Mucosa of descending colon (tissue), 3 donors: ENCODE data around the gene SLC22A7. TPM values are rescaled to one million over a fixed set of nuclear protein-coding genes. Genes with fewer than 3 reads are reported as not detected.

Experiments used
- ATAC-seq: fragments of 200-7000 bp; cut with Tn5 transposase; one replicate; pipeline ENCODE4 v1.9.1; 2020; ENCODE audit warnings: mild to moderate bottlenecking, moderate library complexity
- DNase-seq, 3 donors: peaks; one replicate each; pipeline ENCODE4 v3.0.0-alpha.2; 2020
- H3K36me3 ChIP-seq: fragments of 200-600 bp; one replicate; pipeline ENCODE4 v1.8.0; 2021; ENCODE audit warnings: low read depth, mild to moderate bottlenecking
- H3K4me1 ChIP-seq: fragments of 200-600 bp; one replicate; pipeline ENCODE4 v1.8.0; 2021; ENCODE audit warnings: low read depth, mild to moderate bottlenecking
- H3K4me3 ChIP-seq: fragments of 200-600 bp; one replicate; pipeline ENCODE4 v1.8.0; 2021; ENCODE audit warnings: mild to moderate bottlenecking
- H3K9me3 ChIP-seq: fragments of 200-600 bp; one replicate; pipeline ENCODE4 v1.8.0; 2021; ENCODE audit warnings: mild to moderate bottlenecking
- CTCF ChIP-seq: fragments of 200-600 bp; IDR thresholded peaks from one replicate; pipeline ENCODE4 v1.8.0; 2022; ENCODE audit warnings: antibody characterized with exemption, mild to moderate bottlenecking
- intact Hi-C, 2 donors: fragments of 100-400 bp; cut with DNase I in 1 of 2; cut with micrococcal nuclease in 1 of 2; formaldehyde crosslinking; loops; one replicate each; pipeline versions ENCODE4 v1.11.0 to v1.11.1; 2022; cut with DNase I, micrococcal nuclease
- total RNA-seq, 3 donors: library from RNA; stranded (reverse); fragmentation: NEBNext Ultra II Directional in 2 of 3; extraction: Animal tissue kit (Norgen Biotek cat#: 25700) in 2 of 3; gene quantifications; one replicate each; pipeline versions ENCODE4 v1.2.1 to v1.2.4, GENCODE V29; 2021 to 2023
- donor health status: DM: no; HTN: no; CAD: no; lungs with moderate emphysema.
- donor health status: DM: no; HTN: no; CAD: no.
- donor health status: DM: no; HTN: yes; CAD: no.

Gene SLC22A7
- total RNA-seq, 3 donors from 2014 or later = 0.32 TPM; not detected in 2

GRCh38 chr6:43303751-43304331 lies 5.8 kb downstream of the SLC22A7 start:
- TF ChIP-seq CTCF = no peak
- H3K4me3 ChIP-seq = no peak overlapping the region
- H3K9me3 ChIP-seq = no peaks in the 10 kb centered on the region
- ATAC-seq (no peak), DNase-seq (no peak)
- no peaks in the 10 kb centered on the region for H3K4me1 ChIP-seq
- no peaks in the 10 kb centered on the region for H3K36me3 ChIP-seq
- intact Hi-C loops = no loop called here

- TF ChIP-seq CTCF = no peak
- intact Hi-C loops = no loop called here
- no peaks in the 10 kb centered on the region for H3K36me3 ChIP-seq
- H3K9me3 ChIP-seq = no peaks in the 10 kb centered on the region
- no peak for DNase-seq
- no peaks in the 10 kb centered on the region for H3K4me1 ChIP-seq
- no peak overlapping the region for H3K4me3 ChIP-seq
- ATAC-seq = no peak
These were observed 6.3 kb downstream of the SLC22A7 start for GRCh38 chr6:43304361-43304760.

GRCh38 chr6:43304882-43305281 lies 6.8 kb downstream of the SLC22A7 start:
- Histone ChIP-seq H3K4me3 (no peak overlapping the region), H3K4me1 (no peaks in the 10 kb centered on the region), H3K9me3 (no peaks in the 10 kb centered on the region), H3K36me3 (no peaks in the 10 kb centered on the region)
- intact Hi-C loops = no loop called here
- no peak for TF ChIP-seq CTCF
- DNase-seq (no peak), ATAC-seq (no peak)

- H3K4me3 ChIP-seq = no peak overlapping the region
- H3K9me3 ChIP-seq = no peaks in the 10 kb centered on the region
- no peak for TF ChIP-seq CTCF
- ATAC-seq = no peak
- intact Hi-C loops = no loop called here
- H3K36me3 ChIP-seq = no peaks in the 10 kb centered on the region
- no peak for DNase-seq
- H3K4me1 ChIP-seq = no peaks in the 10 kb centered on the region
These were observed 8.0 kb downstream of the SLC22A7 start for GRCh38 chr6:43306086-43306485.

GRCh38 chr6:43307451-43308100 lies 9.5 kb downstream of the SLC22A7 start:
- no peak for DNase-seq
- no peak for TF ChIP-seq CTCF
- ATAC-seq = no peak
- no peak overlapping the region for H3K4me3 ChIP-seq
- H3K4me1 ChIP-seq = no peaks in the 10 kb centered on the region
- H3K9me3 ChIP-seq = no peaks in the 10 kb centered on the region
- H3K36me3 ChIP-seq = no peaks in the 10 kb centered on the region
- intact Hi-C loops = no loop called here
